K562 (cell line): ENCODE measurements around the gene NRXN3.

Experiments
- BCLAF1 ChIP-seq, 2 experiments: fragments of 450-650 bp in 1 of 2; IDR thresholded peaks; 2 replicates each; pipeline ENCODE4 v1.6.1; 2011 to 2017; ENCODE audit warnings: low read depth in 2 of 2, antibody characterized with exemption in 1 of 2, borderline replicate concordance in 1 of 2, low read length in 1 of 2, mild to moderate bottlenecking in 1 of 2, mixed read lengths in 1 of 2; ENCODE audit not compliant: control insufficient read depth in 1 of 2
- CHD1 ChIP-seq: fragments of 200-600 bp; sonication (generic); IDR thresholded peaks from one replicate; pipeline ENCODE4 v1.6.1; 2012; ENCODE audit warnings: mild to moderate bottlenecking, moderate library complexity, low read length, inconsistent platforms
- E2F3 ChIP-seq: fragments of 250-450 bp; sonication (Bioruptor Pico); IDR thresholded peaks from 2 replicates; pipeline ENCODE4 v1.4.0; 2020; ENCODE audit warnings: mild to moderate bottlenecking
- FOXK2 ChIP-seq, 2 experiments: fragments of 450-650 bp; IDR thresholded peaks in 1 of 2; conservative IDR thresholded peaks in 1 of 2; 2 replicates each; pipeline ENCODE4 v1.6.1; 2016; ENCODE audit warnings: low read depth in 2 of 2, mild to moderate bottlenecking in 1 of 2
- GATA2 ChIP-seq: sonication (generic); formaldehyde crosslinking; IDR thresholded peaks from 2 replicates; pipeline ENCODE4 v1.4.0; 2020; ENCODE audit warnings: mild to moderate bottlenecking, missing genetic modification reagents
- JUNB ChIP-seq: fragments of 450-650 bp; formaldehyde crosslinking; conservative IDR thresholded peaks from 2 replicates; pipeline ENCODE4 v1.4.0; 2020; ENCODE audit warnings: mild to moderate bottlenecking
- TF ChIP-seq, protein P1 (sequence below): sonication (generic); formaldehyde crosslinking; IDR thresholded peaks from 2 replicates; pipeline ENCODE4 v1.8.0; 2022; ENCODE audit warnings: mild to moderate bottlenecking, missing genetic modification reagents

DNA sequence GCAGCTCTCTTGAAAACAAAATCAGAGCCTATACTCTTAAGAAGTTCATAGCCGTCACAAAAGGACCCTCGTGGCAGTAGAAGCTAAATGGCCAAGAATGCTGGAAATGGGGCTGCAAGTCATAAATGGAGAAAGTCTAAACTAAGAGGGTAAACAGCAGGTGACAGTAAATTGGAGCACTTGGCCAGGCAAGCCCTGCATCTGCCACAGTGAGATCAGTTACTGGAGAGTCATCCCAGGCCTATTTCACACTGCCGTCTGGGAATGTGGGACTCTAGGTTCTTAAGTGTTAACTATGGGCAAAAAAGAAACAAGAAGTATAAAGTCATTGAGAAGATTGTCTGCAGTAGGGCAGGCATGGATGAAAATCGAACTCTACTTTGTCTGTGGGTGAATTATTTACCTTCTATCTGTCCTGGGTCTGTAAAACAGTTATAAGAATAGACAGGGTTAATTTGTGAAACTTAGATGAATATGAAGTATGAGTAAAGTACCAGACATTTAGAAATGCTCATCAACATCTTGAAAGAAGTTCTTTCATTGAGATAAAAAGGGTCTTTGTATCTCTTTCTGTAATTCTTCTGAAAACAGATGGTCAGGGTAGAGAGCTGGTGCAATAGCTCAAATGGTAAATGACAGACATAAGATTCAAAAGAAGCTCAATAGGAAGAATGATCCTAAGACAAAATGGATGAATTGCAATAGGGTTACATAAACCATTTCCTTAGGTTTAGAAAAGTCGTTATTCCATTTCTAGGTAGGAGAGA is 1248.7 kb downstream of the NRXN3 start:
- TF ChIP-seq BCLAF1 (IDR thresholded peaks at IDR 0.05; ENCODE audit: borderline replicate concordance in 1 of 2, control insufficient read depth in 1 of 2, low read depth in 2 of 2, low read length in 1 of 2) (no peak), FOXK2 (conservative IDR thresholded peaks at IDR 0.05 in 1 of 2, IDR thresholded peaks at IDR 0.05 in 1 of 2; ENCODE audit: low read depth in 2 of 2) (no peak), GATA2 (CRISPR knock-in tag) (no peak), JUNB (CRISPR knock-in tag) (no peak), CHD1 (no peak), E2F3 (no peak)
- TF ChIP-seq, protein P1, sequence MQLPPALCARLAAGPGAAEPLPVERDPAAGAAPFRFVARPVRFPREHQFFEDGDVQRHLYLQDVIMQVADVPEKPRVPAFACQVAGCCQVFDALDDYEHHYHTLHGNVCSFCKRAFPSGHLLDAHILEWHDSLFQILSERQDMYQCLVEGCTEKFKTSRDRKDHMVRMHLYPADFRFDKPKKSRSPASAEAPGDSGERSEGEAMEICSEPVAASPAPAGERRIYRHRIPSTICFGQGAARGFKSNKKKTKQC (CRISPR knock-in tag) = no peak
